GM21381 (cell line): ENCODE results near the gene TMEM43.
"Not testable (repeated sequence)": the region's sequence is repeated elsewhere in the genome, so short reads cannot be mapped to it uniquely, and the experiment has no call there.

Source experiments
- ATAC-seq: cut with Tn5 transposase; IDR thresholded peaks from one replicate; pipeline ENCODE4 v1.9.1; 2021; ENCODE audit warnings: mild to moderate bottlenecking, moderate library complexity; ENCODE audit not compliant: unreplicated experiment

Gene TMEM43

GRCh38 chr3:14124615-14125192, at the start of gene TMEM43, which contains the start of gene CHCHD4:
TSS of gene TMEM43 (plus strand) at chr3:14125052. CDS start at chr3:14125194, 142 bp downstream.
TSS of gene CHCHD4 (minus strand) at chr3:14124870. CDS start at chr3:14124676, 194 bp downstream.
- ATAC-seq: peak; percentile 84

GRCh38 chr3:14075233-14075632, 49.6 kb upstream of the TMEM43 start:
- ATAC-seq: not testable (repeated sequence)

- ATAC-seq: no peak
Observed at GRCh38 chr3:14077310-14077709, 47.5 kb upstream of the TMEM43 start.

GRCh38 chr3:14082108-14082657, 42.7 kb upstream of the TMEM43 start:
- ATAC-seq: no peak

GRCh38 chr3:14087461-14087860, 37.4 kb upstream of the TMEM43 start:
- ATAC-seq: not testable (repeated sequence)

GRCh38 chr3:14091959-14092358, 32.9 kb upstream of the TMEM43 start:
- ATAC-seq: not testable (repeated sequence)

- ATAC-seq: no peak
Observed at GRCh38 chr3:14092464-14092863, 32.4 kb upstream of the TMEM43 start.

GRCh38 chr3:14093831-14094230, 31.0 kb upstream of the TMEM43 start:
- no peak for ATAC-seq

GRCh38 chr3:14096742-14097141, 28.1 kb upstream of the TMEM43 start:
- ATAC-seq: no peak

- no peak for ATAC-seq
Observed at GRCh38 chr3:14097616-14098391, 27.0 kb upstream of the TMEM43 start.

- ATAC-seq: not testable (repeated sequence)
Observed at GRCh38 chr3:14109821-14110220, 15.0 kb upstream of the TMEM43 start.

GRCh38 chr3:14110699-14111098, 14.2 kb upstream of the TMEM43 start:
- ATAC-seq: no peak

GRCh38 chr3:14113965-14114635, 10.8 kb upstream of the TMEM43 start:
- ATAC-seq: no peak

GRCh38 chr3:14117468-14118399, 7.1 kb upstream of the TMEM43 start:
- ATAC-seq: no peak

- ATAC-seq: no peak
Observed at GRCh38 chr3:14118400-14119381, 6.2 kb upstream of the TMEM43 start.

- ATAC-seq: no peak
Observed at GRCh38 chr3:14119651-14120050, 5.2 kb upstream of the TMEM43 start.

GRCh38 chr3:14120111-14120920, 4.5 kb upstream of the TMEM43 start:
- no peak for ATAC-seq

- ATAC-seq: not testable (repeated sequence)
Observed at GRCh38 chr3:14120921-14121448, 3.9 kb upstream of the TMEM43 start.
